ENCODE results near the gene GARS1. TPM values are rescaled to one million over a fixed set of nuclear protein-coding genes. Genes with fewer than 3 reads are reported as not detected.

The GARS1 gene
- total and polyA plus RNA-seq, 2 donors from 2014 or later: 84.3 to 104 TPM

- TF ChIP-seq CTCF (IDR thresholded peaks at IDR 0.05; ENCODE audit: borderline replicate concordance, extremely low read depth, insufficient read depth): no peak
- H3K4me1 ChIP-seq (ENCODE audit: control insufficient read depth in 2 of 3, insufficient read depth in 2 of 3, low read depth in 1 of 3, low read length in 3 of 3): peaks cover 0 to 8% (median 0%) of the 10 kb centered on the region in 3 donors
- peak in 1 of 5 donors; percentile 16 for DNase-seq
- intact Hi-C loops (cut with DNase I): no loop called here
- H3K27ac ChIP-seq (ENCODE audit: low read depth in 2 of 2, low read length in 2 of 2): no peak overlapping the region
- no peaks in the 10 kb centered on the region for H3K36me3 ChIP-seq (ENCODE audit: control insufficient read depth in 2 of 3, insufficient read depth in 3 of 3, low read length in 3 of 3)
- peaks cover 17% of the 10 kb centered on the region for H3K27me3 ChIP-seq (ENCODE audit: control insufficient read depth, insufficient read depth, low read length)
- no peak overlapping the region for H3K9ac ChIP-seq (ENCODE audit: low read length in 3 of 3)
- no peaks in the 10 kb centered on the region for H3K9me3 ChIP-seq (ENCODE audit: control insufficient read depth in 2 of 3, insufficient read depth in 1 of 3, low read length in 3 of 3)
- FAIRE-seq: no peak
- H3K4me3 ChIP-seq (ENCODE audit: low read length in 3 of 3): no peak overlapping the region
These were observed 85.0 kb downstream of the GARS1 start for GRCh38 chr7:30679664-30680063.

GRCh38 chr7:30681331-30681797 lies 86.7 kb downstream of the GARS1 start:
- H3K27ac ChIP-seq (ENCODE audit: low read depth in 2 of 2, low read length in 2 of 2): no peak overlapping the region
- peaks cover 17% of the 10 kb centered on the region for H3K27me3 ChIP-seq (ENCODE audit: control insufficient read depth, insufficient read depth, low read length)
- H3K36me3 ChIP-seq (ENCODE audit: control insufficient read depth in 2 of 3, insufficient read depth in 3 of 3, low read length in 3 of 3): no peaks in the 10 kb centered on the region
- no peak overlapping the region for H3K9ac ChIP-seq (ENCODE audit: low read length in 3 of 3)
- intact Hi-C loops (cut with DNase I): no loop called here
- no peaks in the 10 kb centered on the region for H3K9me3 ChIP-seq (ENCODE audit: control insufficient read depth in 2 of 3, insufficient read depth in 1 of 3, low read length in 3 of 3)
- H3K4me3 ChIP-seq (ENCODE audit: low read length in 3 of 3): peak overlapping the region in 1 of 3 donors; percentile 37
- TF ChIP-seq CTCF (IDR thresholded peaks at IDR 0.05; ENCODE audit: borderline replicate concordance, extremely low read depth, insufficient read depth): no peak
- peaks cover 0 to 8% (median 0%) of the 10 kb centered on the region in 3 donors for H3K4me1 ChIP-seq (ENCODE audit: control insufficient read depth in 2 of 3, insufficient read depth in 2 of 3, low read depth in 1 of 3, low read length in 3 of 3)
- no peak for DNase-seq
- FAIRE-seq: no peak

GRCh38 chr7:30681815-30682211 lies 87.1 kb downstream of the GARS1 start:
- FAIRE-seq: no peak
- peak overlapping the region in 1 of 3 donors; percentile 37 for H3K4me3 ChIP-seq (ENCODE audit: low read length in 3 of 3)
- peak in 2 of 5 donors; percentile 7 to 19 for DNase-seq
- H3K36me3 ChIP-seq (ENCODE audit: control insufficient read depth in 2 of 3, insufficient read depth in 3 of 3, low read length in 3 of 3): no peaks in the 10 kb centered on the region
- H3K27ac ChIP-seq (ENCODE audit: low read depth in 2 of 2, low read length in 2 of 2): no peak overlapping the region
- H3K9me3 ChIP-seq (ENCODE audit: control insufficient read depth in 2 of 3, insufficient read depth in 1 of 3, low read length in 3 of 3): no peaks in the 10 kb centered on the region
- intact Hi-C loops (cut with DNase I): no loop called here
- H3K4me1 ChIP-seq (ENCODE audit: control insufficient read depth in 2 of 3, insufficient read depth in 2 of 3, low read depth in 1 of 3, low read length in 3 of 3): peaks cover 0 to 8% (median 0%) of the 10 kb centered on the region in 3 donors
- no peak overlapping the region for H3K9ac ChIP-seq (ENCODE audit: low read length in 3 of 3)
- peaks cover 17% of the 10 kb centered on the region for H3K27me3 ChIP-seq (ENCODE audit: control insufficient read depth, insufficient read depth, low read length)
- TF ChIP-seq CTCF (IDR thresholded peaks at IDR 0.05; ENCODE audit: borderline replicate concordance, extremely low read depth, insufficient read depth): no peak

Data from kidney (tissue), 14 donors.